Vagina (tissue), 2 donors: ENCODE data around the gene CAMSAP1. TPM values are rescaled to one million over a fixed set of nuclear protein-coding genes. Genes with fewer than 3 reads are reported as not detected.

ENCODE experiments used
- DNase-seq, 2 donors: peaks; one replicate each; pipeline ENCODE4 v3.0.0-alpha.2; 2017; ENCODE audit errors: extremely low spot score in 2 of 2
- H3K27ac ChIP-seq: fragments of 200-600 bp; sonication (generic); one replicate; pipeline ENCODE4 v1.5.1; 2019
- H3K27me3 ChIP-seq: fragments of 200-600 bp; sonication (generic); one replicate; pipeline ENCODE4 v1.5.1; 2019
- H3K36me3 ChIP-seq, 2 donors: fragments of 200-600 bp; sonication (generic); one replicate each; pipeline ENCODE4 v1.5.1; 2017 to 2019
- H3K4me1 ChIP-seq: fragments of 200-600 bp; sonication (generic); one replicate; pipeline ENCODE4 v1.5.1; 2019
- H3K4me3 ChIP-seq, 2 donors: fragments of 200-600 bp; sonication (generic); 1 replicate in 1 of 2; 2 replicates in 1 of 2; pipeline ENCODE4 v1.5.1; 2016 to 2019
- H3K9me3 ChIP-seq: fragments of 200-600 bp; sonication (generic); one replicate; pipeline ENCODE4 v1.5.1; 2019
- POLR2A ChIP-seq, 2 donors: fragments of 450-650 bp; IDR thresholded peaks; one replicate each; pipeline ENCODE4 v1.6.1; 2017; ENCODE audit warnings: antibody characterized with exemption in 2 of 2, mild to moderate bottlenecking in 2 of 2, moderate library complexity in 2 of 2
- POLR2AphosphoS5 ChIP-seq, 2 donors: sonication (generic); formaldehyde crosslinking; IDR thresholded peaks; one replicate each; pipeline ENCODE4 v1.9.0; 2017; ENCODE audit warnings: antibody characterized with exemption in 2 of 2, mild to moderate bottlenecking in 2 of 2, low read depth in 1 of 2; ENCODE audit not compliant: insufficient read depth in 1 of 2
- intact Hi-C: fragments of 100-400 bp; cut with DNase I; formaldehyde crosslinking; loops from one replicate; pipeline ENCODE4 v1.15.1; 2023
- total RNA-seq: library from RNA; depleted of rRNA; stranded (reverse); fragments of >200 nt; gene quantifications from one replicate; pipeline ENCODE4 v1.2.3, GENCODE V29; 2016
- TF ChIP-seq, protein P1 (sequence below), 3 experiments: fragments of 450-650 bp in 2 of 3; fragments of 200-600 bp in 1 of 3; sonication (generic) in 1 of 3; IDR thresholded peaks; one replicate each; pipeline ENCODE4 v1.5.1; 2017 to 2019; ENCODE audit warnings: antibody characterized with exemption in 3 of 3, mild to moderate bottlenecking in 2 of 3, moderate library complexity in 2 of 3

Gene CAMSAP1
- total RNA-seq, 1 donor from 2014 or later = 20.9 TPM

DNA sequence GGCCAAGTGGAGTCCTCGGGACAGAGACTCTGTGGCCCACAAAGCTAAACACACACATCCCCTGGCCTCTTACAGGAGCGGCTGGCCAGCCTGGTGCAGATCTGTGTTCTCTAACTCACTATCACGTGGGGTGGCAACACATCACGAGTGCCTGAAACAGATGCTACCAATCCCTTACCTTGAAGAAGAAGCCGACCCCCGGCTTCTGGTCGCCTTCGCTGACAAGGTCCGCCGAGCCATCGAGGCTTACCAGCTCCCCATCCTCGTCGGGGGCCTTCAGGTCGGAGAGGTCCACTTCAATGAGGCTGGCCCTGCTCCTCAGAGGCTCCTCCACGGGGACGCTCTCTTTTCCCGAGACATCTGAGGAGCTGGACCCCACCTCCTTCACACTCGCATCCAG, 86.7 kb downstream of the CAMSAP1 start:
- Histone ChIP-seq H3K4me3 (no peak overlapping the region), H3K27ac (no peak overlapping the region), H3K4me1 (no peaks in the 10 kb centered on the region), H3K36me3 (peaks cover 0 to 80% of the 10 kb centered on the region in 2 donors), H3K27me3 (no peaks in the 10 kb centered on the region), H3K9me3 (no peaks in the 10 kb centered on the region)
- intact Hi-C loops = no loop called here
- no peak for TF ChIP-seq POLR2A (IDR thresholded peaks at IDR 0.05)
- no peak for TF ChIP-seq POLR2AphosphoS5 (IDR thresholded peaks at IDR 0.05; ENCODE audit: insufficient read depth in 1 of 2, low read depth in 1 of 2)
- TF ChIP-seq, protein P1, sequence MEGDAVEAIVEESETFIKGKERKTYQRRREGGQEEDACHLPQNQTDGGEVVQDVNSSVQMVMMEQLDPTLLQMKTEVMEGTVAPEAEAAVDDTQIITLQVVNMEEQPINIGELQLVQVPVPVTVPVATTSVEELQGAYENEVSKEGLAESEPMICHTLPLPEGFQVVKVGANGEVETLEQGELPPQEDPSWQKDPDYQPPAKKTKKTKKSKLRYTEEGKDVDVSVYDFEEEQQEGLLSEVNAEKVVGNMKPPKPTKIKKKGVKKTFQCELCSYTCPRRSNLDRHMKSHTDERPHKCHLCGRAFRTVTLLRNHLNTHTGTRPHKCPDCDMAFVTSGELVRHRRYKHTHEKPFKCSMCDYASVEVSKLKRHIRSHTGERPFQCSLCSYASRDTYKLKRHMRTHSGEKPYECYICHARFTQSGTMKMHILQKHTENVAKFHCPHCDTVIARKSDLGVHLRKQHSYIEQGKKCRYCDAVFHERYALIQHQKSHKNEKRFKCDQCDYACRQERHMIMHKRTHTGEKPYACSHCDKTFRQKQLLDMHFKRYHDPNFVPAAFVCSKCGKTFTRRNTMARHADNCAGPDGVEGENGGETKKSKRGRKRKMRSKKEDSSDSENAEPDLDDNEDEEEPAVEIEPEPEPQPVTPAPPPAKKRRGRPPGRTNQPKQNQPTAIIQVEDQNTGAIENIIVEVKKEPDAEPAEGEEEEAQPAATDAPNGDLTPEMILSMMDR (IDR thresholded peaks at IDR 0.05) = no peak
- no peak for DNase-seq

DNA sequence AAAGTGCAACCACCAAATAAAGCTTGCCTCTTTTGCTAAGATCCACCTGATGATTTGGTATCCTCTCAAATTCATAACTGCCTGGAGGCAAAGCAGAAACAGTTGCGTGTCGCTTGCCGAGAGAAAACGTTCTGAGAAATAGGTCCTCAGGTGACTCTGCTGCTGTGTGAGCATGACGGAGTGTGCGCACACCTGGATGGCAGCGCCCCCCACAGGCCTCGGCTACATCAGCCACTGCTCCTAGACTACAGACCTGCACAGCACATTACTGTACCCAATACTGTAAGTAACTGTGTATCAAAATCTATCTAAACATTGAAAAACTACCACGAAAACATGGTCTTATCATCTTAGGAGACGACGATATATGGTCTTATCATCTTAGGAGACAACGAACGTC, 87.4 kb downstream of the CAMSAP1 start:
- Histone ChIP-seq H3K27ac (no peak overlapping the region), H3K4me1 (no peaks in the 10 kb centered on the region), H3K27me3 (no peaks in the 10 kb centered on the region), H3K9me3 (no peaks in the 10 kb centered on the region), H3K4me3 (no peak overlapping the region), H3K36me3 (peaks cover 0 to 88% of the 10 kb centered on the region in 2 donors)
- intact Hi-C loops = no loop called here
- no peak for DNase-seq
- no peak for TF ChIP-seq POLR2A (IDR thresholded peaks at IDR 0.05)
- TF ChIP-seq, protein P1 (IDR thresholded peaks at IDR 0.05) = no peak
- no peak for TF ChIP-seq POLR2AphosphoS5 (IDR thresholded peaks at IDR 0.05; ENCODE audit: insufficient read depth in 1 of 2, low read depth in 1 of 2)

DNA sequence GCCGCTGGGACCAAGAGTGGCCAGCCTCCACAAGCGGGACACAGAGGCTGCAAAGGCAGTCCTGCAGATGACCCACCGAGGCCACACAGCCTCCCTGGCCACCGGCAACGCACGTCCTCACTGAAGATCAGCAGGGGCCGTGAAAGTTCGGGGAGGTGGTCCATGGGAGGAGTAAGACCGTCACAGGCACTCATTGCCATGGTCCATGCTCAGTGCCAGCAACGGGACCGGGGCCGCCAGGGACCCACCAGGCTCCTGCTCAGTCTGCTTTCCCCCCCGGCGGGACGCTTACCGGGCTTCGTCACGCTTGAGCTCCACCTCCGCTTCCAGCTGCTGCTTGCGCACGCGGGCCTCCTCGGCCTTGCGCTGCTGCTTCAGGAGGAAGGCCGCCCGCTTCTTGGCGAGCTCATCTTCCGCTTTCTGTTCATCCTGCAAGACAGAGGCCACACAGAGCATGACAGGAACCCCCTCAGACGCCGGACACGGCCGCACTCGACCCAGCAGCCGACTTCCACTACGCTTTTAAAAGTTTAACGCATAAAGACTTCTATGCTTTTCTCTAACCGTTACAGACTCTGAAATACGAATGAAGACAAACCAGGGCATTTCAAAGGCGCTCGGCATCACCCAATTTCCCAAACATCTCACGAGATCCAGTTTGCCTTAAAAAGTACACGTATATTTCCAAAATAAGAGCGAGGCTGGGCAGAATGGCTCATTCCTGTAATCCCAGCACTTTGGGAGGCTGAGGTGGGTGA, 88.4 kb downstream of the CAMSAP1 start:
- H3K27ac ChIP-seq = no peak overlapping the region
- no peak for TF ChIP-seq POLR2AphosphoS5 (IDR thresholded peaks at IDR 0.05; ENCODE audit: insufficient read depth in 1 of 2, low read depth in 1 of 2)
- TF ChIP-seq, protein P1 (IDR thresholded peaks at IDR 0.05) = no peak
- no peak for TF ChIP-seq POLR2A (IDR thresholded peaks at IDR 0.05)
- H3K4me3 ChIP-seq = no peak overlapping the region
- no peaks in the 10 kb centered on the region for H3K4me1 ChIP-seq
- peaks cover 0 to 93% of the 10 kb centered on the region in 2 donors for H3K36me3 ChIP-seq
- intact Hi-C loops = no loop called here
- H3K27me3 ChIP-seq = no peaks in the 10 kb centered on the region
- H3K9me3 ChIP-seq = no peaks in the 10 kb centered on the region
- DNase-seq = no peak

DNA sequence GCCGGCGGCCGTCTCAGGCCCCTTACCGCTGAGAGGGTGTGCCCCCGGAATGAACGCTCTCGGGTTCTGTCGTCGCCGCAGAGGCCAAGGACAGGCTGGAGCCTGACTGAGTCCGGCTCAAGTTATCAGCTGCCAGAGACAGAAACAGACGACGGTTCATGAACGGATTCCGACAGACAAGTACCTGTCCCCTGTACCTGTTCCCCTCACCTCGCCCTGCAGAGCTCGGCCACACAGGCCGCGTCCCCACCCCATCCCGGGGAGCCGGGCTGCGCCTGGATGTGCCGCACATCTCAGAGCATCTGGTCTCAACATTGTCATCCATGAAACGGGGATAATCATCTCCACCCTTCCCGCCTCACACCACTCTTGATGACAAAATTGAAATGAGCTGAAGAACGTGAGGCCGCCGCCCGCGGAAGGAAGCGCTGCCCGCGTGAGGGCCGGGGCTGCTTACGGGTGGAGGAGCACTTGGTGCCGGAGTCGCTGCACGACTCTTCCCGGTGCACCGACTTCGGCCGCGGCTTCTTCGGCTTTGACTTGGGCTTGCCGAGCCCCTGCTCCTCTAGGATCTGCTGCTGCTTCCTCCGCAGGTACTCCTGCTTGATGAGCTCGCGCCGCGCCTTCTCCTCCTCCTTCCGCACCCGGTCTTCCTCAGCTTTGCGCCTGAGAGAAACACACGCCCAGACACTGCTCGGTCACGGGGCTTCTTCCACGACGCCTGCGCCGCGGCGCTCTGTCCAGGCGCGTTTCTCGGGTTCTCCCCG, 89.2 kb downstream of the CAMSAP1 start:
- Histone ChIP-seq H3K4me1 (no peaks in the 10 kb centered on the region), H3K9me3 (no peaks in the 10 kb centered on the region), H3K27ac (no peak overlapping the region), H3K27me3 (no peaks in the 10 kb centered on the region), H3K36me3 (peaks cover 0 to 93% of the 10 kb centered on the region in 2 donors), H3K4me3 (no peak overlapping the region)
- TF ChIP-seq POLR2AphosphoS5 (IDR thresholded peaks at IDR 0.05; ENCODE audit: insufficient read depth in 1 of 2, low read depth in 1 of 2) = no peak
- TF ChIP-seq, protein P1 (IDR thresholded peaks at IDR 0.05) = no peak
- no peak for TF ChIP-seq POLR2A (IDR thresholded peaks at IDR 0.05)
- no peak for DNase-seq
- intact Hi-C loops = no loop called here

DNA sequence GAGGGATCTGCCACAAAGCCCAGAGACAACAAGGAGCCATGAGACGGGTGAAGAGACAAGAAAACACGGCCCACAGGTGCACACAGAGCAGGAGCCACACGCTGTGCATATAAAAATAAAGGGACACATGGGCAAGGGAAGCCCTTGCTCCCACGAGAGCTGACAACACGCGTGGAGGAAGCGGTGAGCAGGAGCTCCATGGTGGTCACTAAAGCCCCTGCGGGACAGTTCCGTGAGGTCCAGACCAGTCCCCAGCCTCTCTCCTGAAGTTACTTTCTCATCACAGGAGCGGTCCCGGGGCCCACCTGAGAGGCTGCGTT, 90.7 kb downstream of the CAMSAP1 start:
- Histone ChIP-seq H3K27ac (no peak overlapping the region), H3K4me1 (no peaks in the 10 kb centered on the region), H3K4me3 (no peak overlapping the region), H3K9me3 (no peaks in the 10 kb centered on the region), H3K27me3 (no peaks in the 10 kb centered on the region), H3K36me3 (peaks cover 0 to 87% of the 10 kb centered on the region in 2 donors)
- intact Hi-C loops = no loop called here
- TF ChIP-seq, protein P1 (IDR thresholded peaks at IDR 0.05) = no peak
- TF ChIP-seq POLR2AphosphoS5 (IDR thresholded peaks at IDR 0.05; ENCODE audit: insufficient read depth in 1 of 2, low read depth in 1 of 2) = no peak
- TF ChIP-seq POLR2A (IDR thresholded peaks at IDR 0.05) = no peak
- no peak for DNase-seq
